Measurements from ENCODE around the gene RPH3AL. TPM values are rescaled to one million over a fixed set of nuclear protein-coding genes. Genes with fewer than 3 reads are reported as not detected.
"Not testable (repeated sequence)": the region's sequence is repeated elsewhere in the genome, so short reads cannot be mapped to it uniquely, and the experiment has no call there.

The RPH3AL gene
- total RNA-seq, 2 donors from 2014 or later: 1.3 to 3.5 TPM

DNA sequence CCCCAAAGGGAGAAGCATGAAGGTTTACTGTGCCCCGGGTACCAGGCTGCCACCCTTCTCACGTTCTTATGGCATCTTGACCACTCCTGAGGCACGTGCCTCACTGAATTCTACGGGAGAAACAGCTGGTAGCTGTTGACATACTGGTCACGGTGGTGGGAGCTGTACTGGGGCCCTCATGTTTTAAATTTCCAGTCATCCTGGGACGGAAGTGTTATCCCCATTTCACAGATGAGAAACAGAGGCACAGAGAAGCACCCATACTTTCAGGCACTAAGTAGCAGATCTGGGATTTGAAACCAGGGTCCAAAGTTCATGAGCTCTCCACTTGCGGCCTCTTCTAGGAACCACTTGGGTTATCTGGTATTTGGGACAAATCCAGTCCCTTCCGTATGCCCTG is 144.8 kb downstream of the RPH3AL start:
- Mint-ChIP-seq H3K36me3 (ENCODE audit: low read depth) (no peaks in the 10 kb centered on the region), H3K4me3 (no peak overlapping the region), H3K27ac (no peak overlapping the region), H3K4me1 (no peaks in the 10 kb centered on the region), H3K27me3 (peaks cover 13% of the 10 kb centered on the region)
- no peaks in the 10 kb centered on the region for H3K9me3 ChIP-seq (ENCODE audit: control insufficient read depth, low read length, poor library complexity, severe bottlenecking)
- ATAC-seq: no peak
- DNase-seq: no peak

DNA sequence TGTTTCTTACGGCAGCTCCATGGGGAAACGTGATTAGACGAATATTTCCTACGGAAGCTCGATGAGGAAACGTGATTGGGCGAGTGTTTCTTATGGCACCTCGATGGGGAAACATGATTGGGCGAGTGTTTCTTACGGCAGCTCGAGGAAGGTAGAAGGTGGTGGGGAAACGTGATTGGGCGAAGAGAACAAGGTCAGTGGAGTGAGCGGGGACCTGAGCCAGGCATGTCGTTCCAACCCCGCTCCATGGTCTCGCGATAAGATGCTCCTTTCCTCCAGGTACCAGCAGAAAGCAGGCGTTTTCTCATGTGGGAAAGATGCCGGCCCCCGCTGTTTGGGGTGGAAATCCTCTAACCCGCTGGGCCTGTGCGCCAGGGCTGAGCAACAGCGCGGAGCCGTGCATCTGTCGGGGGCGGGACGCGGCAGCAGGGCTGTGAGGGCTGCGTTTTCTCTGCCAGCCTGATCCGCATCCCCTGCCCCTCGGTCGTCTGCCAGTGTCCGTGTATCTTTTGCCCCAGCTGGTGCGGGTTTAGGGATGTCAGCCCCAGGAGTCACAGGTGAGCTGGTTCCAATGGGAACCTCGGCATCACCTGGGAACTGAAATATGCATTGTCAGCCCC is 145.6 kb downstream of the RPH3AL start:
- H3K4me1 Mint-ChIP-seq: no peaks in the 10 kb centered on the region
- H3K9me3 ChIP-seq (ENCODE audit: control insufficient read depth, low read length, poor library complexity, severe bottlenecking): no peaks in the 10 kb centered on the region
- DNase-seq: no peak
- H3K27ac Mint-ChIP-seq: no peak overlapping the region
- H3K36me3 Mint-ChIP-seq (ENCODE audit: low read depth): no peaks in the 10 kb centered on the region
- H3K4me3 Mint-ChIP-seq: no peak overlapping the region
- no peak for ATAC-seq
- peaks cover 13% of the 10 kb centered on the region for H3K27me3 Mint-ChIP-seq

DNA sequence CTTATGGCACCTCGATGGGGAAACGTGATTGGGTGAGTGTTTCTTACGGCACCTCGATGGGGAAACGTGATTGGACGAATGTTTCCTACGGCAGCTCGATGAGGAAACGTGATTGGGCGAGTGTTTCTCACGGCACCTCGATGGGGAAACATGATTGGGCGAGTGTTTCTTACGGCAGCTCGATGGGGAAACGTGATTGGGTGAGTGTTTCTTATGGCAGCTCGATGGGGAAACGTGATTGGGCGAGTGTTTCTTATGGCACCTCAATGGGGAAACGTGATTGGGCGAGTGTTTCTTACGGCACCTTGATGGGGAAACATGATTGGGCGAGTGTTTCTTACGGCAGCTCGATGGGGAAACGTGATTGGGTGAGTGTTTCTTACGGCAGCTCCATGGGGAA is 146.1 kb downstream of the RPH3AL start:
- not testable (repeated sequence) for H3K4me3 Mint-ChIP-seq; ATAC-seq; DNase-seq; H3K27ac Mint-ChIP-seq; H3K9me3 ChIP-seq (ENCODE audit: control insufficient read depth, low read length, poor library complexity, severe bottlenecking); H3K4me1 Mint-ChIP-seq; H3K36me3 Mint-ChIP-seq (ENCODE audit: low read depth)
- H3K27me3 Mint-ChIP-seq: peaks cover 13% of the 10 kb centered on the region

DNA sequence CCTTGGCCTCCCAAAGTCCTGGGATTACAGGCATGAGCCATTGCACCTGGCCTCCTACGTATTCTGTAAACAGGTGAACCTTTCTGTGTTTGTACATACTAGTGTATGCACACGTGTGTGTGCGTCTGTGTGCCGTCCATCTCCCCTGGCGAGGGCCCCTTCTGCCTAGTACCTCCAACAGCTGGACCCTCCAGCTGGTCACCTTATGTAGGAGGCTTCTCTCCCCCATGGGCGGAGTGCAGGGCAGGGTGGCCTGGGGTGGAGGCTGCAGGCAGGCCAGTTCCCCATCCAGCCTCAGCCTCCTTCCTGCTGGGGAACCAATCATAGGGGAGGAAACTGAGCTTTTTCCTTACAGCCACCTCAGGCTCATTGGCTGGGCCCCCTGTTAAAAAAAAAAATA is 146.8 kb downstream of the RPH3AL start:
- H3K9me3 ChIP-seq (ENCODE audit: control insufficient read depth, low read length, poor library complexity, severe bottlenecking): no peaks in the 10 kb centered on the region
- Mint-ChIP-seq H3K36me3 (ENCODE audit: low read depth) (no peaks in the 10 kb centered on the region), H3K4me1 (no peaks in the 10 kb centered on the region), H3K27ac (no peak overlapping the region), H3K27me3 (peaks cover 12% of the 10 kb centered on the region), H3K4me3 (no peak overlapping the region)
- DNase-seq (no peak), ATAC-seq (no peak)

DNA sequence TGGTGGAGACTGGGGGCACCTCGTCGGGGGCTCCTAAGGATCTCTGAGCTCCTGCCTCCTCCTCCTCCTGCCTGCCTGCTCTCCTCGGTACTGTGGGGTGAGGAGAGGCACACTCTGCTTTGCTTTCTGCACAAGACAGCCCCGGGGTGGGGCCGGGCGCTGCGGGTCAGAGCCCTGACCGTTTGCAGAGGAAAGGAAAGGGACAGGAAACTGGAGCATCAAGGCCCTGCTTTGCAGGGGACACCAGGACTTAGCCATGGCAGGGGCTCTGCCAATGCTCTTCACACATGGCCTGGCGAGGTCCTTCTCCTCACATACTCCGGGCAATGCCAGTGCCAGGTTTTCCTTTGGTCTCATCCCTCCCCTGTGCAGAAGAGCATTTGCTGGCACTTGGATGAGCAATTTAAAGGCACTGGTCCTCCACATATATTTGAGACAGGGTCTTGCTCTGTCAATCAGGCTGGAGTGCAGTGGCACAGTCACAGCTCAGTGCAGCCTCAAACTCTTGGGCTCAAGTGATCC is 147.4 kb downstream of the RPH3AL start:
- Mint-ChIP-seq H3K4me1 (no peaks in the 10 kb centered on the region), H3K27ac (no peak overlapping the region), H3K27me3 (peaks cover 14% of the 10 kb centered on the region), H3K36me3 (ENCODE audit: low read depth) (no peaks in the 10 kb centered on the region), H3K4me3 (no peak overlapping the region)
- no peak for DNase-seq
- no peak for ATAC-seq
- no peaks in the 10 kb centered on the region for H3K9me3 ChIP-seq (ENCODE audit: control insufficient read depth, low read length, poor library complexity, severe bottlenecking)

DNA sequence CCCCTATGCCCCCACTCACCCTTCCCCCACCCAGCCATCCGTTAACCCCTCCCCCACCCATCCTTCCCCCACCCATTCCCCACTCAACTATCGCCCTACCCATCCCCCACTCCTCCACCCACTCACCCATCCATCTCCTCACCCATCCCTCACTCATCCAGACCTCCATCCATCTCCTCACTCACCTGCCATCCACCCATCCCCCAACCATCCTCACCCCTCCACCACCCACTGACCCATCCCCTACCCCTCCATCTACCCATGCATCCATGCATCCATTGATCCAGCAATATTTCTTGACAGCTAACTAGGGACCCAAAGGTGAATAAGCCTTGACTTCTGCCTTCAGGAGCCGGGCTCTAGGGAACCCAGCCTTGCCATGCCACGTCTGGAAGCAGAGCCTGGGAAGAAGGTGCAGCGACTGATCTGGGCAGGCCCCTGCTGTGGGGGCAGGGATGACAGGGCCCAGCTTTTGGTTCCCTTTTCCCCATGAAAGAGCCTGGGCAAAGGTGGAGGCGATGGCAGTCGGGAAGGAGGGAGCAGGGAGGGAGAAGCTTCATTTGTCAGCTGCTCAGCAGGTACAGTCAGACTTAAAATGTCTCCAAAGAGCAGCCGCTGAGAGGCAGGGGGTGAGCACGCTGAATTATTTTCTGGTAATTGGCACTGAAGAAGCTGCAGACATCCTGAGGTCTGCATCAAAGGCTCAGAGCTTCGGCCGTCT is 148.0 kb downstream of the RPH3AL start:
- no peaks in the 10 kb centered on the region for H3K36me3 Mint-ChIP-seq (ENCODE audit: low read depth)
- H3K9me3 ChIP-seq (ENCODE audit: control insufficient read depth, low read length, poor library complexity, severe bottlenecking): no peaks in the 10 kb centered on the region
- H3K27ac Mint-ChIP-seq: no peak overlapping the region
- peaks cover 21% of the 10 kb centered on the region for H3K27me3 Mint-ChIP-seq
- ATAC-seq (no peak), DNase-seq (no peak)
- no peak overlapping the region for H3K4me3 Mint-ChIP-seq
- no peaks in the 10 kb centered on the region for H3K4me1 Mint-ChIP-seq

DNA sequence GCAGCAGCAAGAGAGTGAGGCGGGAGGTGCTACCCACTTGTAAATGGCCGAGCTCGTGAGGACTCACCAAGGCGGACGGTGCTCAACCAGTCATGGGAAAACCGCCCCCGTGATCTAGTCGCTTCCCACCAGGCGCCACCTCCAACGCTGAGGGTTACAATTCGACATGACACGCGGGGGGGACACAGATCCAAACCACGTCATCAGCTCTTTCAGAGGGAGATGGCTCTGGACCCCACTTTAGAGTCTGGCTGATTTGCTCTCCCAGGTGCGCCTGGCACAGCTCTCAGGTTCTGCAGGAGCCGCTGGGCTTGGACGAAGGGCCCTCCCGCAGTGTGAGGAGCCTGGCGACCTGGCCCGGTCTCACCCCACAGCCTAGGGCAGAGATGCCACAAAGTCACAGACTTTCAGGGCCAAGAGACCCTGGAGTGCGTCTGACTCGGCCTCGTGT is 150.1 kb downstream of the RPH3AL start:
- Mint-ChIP-seq H3K27me3 (peaks cover 30% of the 10 kb centered on the region), H3K4me3 (no peak overlapping the region), H3K27ac (no peak overlapping the region), H3K36me3 (ENCODE audit: low read depth) (no peaks in the 10 kb centered on the region), H3K4me1 (no peaks in the 10 kb centered on the region)
- no peaks in the 10 kb centered on the region for H3K9me3 ChIP-seq (ENCODE audit: control insufficient read depth, low read length, poor library complexity, severe bottlenecking)
- DNase-seq: no peak
- no peak for ATAC-seq

DNA sequence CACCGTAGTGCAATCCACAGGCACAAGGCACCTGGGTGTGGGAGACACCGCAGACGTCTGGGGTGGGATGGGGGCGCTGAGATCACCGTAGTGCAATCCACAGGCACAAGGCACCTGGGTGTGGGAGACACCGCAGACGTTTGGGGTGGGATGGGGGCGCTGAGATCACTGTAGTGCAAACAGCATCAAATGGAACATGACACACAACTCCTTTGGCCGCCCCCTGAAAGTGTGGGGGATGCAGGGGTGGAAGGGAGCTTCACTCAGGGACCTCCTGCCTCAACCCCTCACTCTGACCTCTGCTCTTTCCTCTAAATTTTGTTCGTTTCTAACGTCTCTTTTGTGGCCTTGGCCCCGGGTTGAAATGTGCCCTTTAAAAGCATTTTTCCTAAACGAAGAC is 150.9 kb downstream of the RPH3AL start:
- H3K27me3 Mint-ChIP-seq: peaks cover 30% of the 10 kb centered on the region
- not testable (repeated sequence) for H3K4me1 Mint-ChIP-seq; H3K4me3 Mint-ChIP-seq; H3K9me3 ChIP-seq (ENCODE audit: control insufficient read depth, low read length, poor library complexity, severe bottlenecking); DNase-seq; H3K27ac Mint-ChIP-seq; H3K36me3 Mint-ChIP-seq (ENCODE audit: low read depth); ATAC-seq

DNA sequence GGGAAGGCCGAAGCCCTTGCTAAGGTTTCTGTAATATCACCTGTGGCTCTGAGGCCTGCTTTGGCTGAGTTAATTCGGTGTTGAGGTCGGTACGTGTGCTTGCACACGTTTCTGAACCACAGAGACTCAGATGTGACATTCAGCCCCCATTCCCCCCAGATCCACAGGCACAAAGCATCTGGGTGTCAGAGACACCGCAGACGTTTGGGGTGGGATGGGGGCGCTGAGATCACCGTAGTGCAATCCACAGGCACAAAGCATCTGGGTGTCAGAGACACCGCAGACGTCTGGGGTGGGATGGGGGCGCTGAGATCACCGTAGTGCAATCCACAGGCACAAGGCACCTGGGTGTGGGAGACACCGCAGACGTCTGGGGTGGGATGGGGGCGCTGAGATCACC is 151.3 kb downstream of the RPH3AL start:
- DNase-seq; H3K36me3 Mint-ChIP-seq (ENCODE audit: low read depth); H3K9me3 ChIP-seq (ENCODE audit: control insufficient read depth, low read length, poor library complexity, severe bottlenecking); H3K4me3 Mint-ChIP-seq; ATAC-seq; H3K4me1 Mint-ChIP-seq; H3K27ac Mint-ChIP-seq: not testable (repeated sequence)
- H3K27me3 Mint-ChIP-seq: peaks cover 30% of the 10 kb centered on the region

DNA sequence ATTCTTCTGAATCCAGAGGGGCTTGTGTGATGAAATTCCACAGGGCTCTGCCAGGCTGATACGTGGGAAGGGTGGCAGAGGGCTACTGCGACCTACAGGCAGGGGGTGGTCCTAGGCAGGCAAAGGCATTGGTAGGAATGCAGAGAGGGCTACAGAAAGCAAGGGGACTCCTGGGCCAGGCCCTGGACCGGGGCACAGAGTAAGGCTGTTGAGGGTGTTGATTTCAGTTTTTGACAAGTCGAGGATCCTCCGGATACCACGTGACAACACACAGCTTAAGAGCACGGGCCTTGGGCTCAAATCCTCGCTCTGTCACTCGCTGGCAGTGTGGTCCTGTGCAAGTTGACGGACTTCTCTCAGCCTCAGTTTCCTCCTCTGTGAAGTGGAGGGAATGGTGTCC is 152.0 kb downstream of the RPH3AL start:
- ATAC-seq: no peak
- no peak overlapping the region for H3K4me3 Mint-ChIP-seq
- H3K27me3 Mint-ChIP-seq: peaks cover 30% of the 10 kb centered on the region
- no peaks in the 10 kb centered on the region for H3K36me3 Mint-ChIP-seq (ENCODE audit: low read depth)
- H3K4me1 Mint-ChIP-seq: no peaks in the 10 kb centered on the region
- H3K27ac Mint-ChIP-seq: no peak overlapping the region
- H3K9me3 ChIP-seq (ENCODE audit: control insufficient read depth, low read length, poor library complexity, severe bottlenecking): no peaks in the 10 kb centered on the region
- no peak for DNase-seq

DNA sequence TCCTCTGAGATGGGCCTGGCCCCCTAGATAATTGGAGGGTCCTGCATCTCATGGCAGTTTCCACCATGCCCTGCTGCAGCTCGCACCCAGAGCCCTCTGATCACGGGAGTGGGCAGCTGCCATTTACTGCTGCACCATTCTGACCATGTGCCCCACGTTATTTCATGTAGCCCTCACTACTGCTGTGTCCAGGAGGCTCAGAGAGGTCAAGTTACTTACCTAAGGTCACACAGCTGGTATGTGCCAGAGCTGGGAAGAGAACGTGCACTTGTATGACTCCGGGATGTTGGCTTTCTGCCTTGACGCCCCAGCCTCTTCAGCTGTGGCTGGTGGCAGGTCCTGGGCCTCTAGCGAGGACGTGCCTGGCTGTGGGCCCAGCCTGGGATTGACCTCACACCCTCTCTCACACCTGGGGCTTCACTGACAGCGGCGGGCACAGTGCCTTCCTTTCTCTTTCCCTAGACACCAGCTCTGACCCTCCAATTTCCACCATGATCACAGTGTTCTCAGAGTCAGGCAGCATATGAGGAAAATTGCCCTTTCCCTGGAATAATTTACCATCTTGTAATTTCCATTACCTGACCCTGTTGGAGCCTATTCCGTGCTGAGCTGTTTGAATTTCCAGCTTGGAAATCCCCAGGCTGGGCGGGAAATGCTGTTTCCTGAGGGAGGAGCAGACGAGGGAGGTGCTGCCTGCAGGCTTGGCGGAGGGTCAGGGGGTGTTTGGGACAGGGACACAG is 152.6 kb downstream of the RPH3AL start:
- ATAC-seq (no peak), DNase-seq (no peak)
- Mint-ChIP-seq H3K4me3 (no peak overlapping the region), H3K4me1 (no peaks in the 10 kb centered on the region), H3K36me3 (ENCODE audit: low read depth) (no peaks in the 10 kb centered on the region), H3K27ac (no peak overlapping the region), H3K27me3 (peaks cover 30% of the 10 kb centered on the region)
- H3K9me3 ChIP-seq (ENCODE audit: control insufficient read depth, low read length, poor library complexity, severe bottlenecking): no peaks in the 10 kb centered on the region

DNA sequence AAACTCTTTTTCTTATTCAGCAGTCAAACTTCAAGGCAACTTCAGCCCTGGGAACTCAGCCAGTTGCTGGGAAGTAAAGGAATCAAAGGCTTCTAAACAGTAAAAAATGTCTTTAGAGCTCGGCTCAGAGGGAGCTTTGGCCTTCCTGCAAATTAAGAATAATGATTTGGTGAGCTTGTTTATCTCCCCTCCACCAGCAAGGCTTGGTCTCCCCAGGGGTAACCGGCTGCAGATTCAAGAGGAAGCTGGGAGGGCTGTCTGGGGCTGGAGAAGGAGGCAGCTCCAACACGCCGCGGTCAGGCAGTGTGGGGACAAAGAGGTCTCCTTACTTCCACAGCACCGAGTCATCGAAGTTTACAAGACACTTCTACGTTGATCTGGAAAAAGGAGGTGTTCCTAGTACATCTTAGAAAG is 153.4 kb downstream of the RPH3AL start:
- H3K4me1 Mint-ChIP-seq: no peaks in the 10 kb centered on the region
- no peak for DNase-seq
- ATAC-seq: no peak
- H3K4me3 Mint-ChIP-seq: no peak overlapping the region
- no peak overlapping the region for H3K27ac Mint-ChIP-seq
- no peaks in the 10 kb centered on the region for H3K36me3 Mint-ChIP-seq (ENCODE audit: low read depth)
- H3K9me3 ChIP-seq (ENCODE audit: control insufficient read depth, low read length, poor library complexity, severe bottlenecking): no peaks in the 10 kb centered on the region
- peaks cover 30% of the 10 kb centered on the region for H3K27me3 Mint-ChIP-seq

DNA sequence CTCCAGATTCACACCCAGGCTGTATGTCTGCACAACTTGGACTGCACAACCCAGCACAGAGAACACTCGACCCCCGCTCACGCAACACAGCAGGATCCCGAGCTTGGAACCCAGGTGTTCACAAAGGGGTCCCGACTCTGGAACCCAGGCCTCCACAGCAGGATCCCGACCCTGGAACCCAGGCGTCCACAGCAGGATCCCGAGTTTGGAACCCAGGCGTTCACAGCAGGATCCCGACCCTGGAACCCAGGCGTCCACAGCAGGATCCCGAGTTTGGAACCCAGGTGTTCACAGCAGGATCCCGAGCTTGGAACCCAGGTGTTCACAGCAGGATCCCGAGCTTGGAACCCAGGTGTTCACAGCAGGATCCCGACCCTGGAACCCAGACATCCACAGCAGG is 154.4 kb downstream of the RPH3AL start:
- H3K9me3 ChIP-seq (ENCODE audit: control insufficient read depth, low read length, poor library complexity, severe bottlenecking); ATAC-seq; DNase-seq; H3K4me1 Mint-ChIP-seq; H3K27ac Mint-ChIP-seq; H3K4me3 Mint-ChIP-seq; H3K36me3 Mint-ChIP-seq (ENCODE audit: low read depth): not testable (repeated sequence)
- H3K27me3 Mint-ChIP-seq: peaks cover 25% of the 10 kb centered on the region

Measured in T-helper 17 cell (primary cell).